K562 (cell line): ENCODE data around the gene PPP2R3B. TPM values are rescaled to one million over a fixed set of nuclear protein-coding genes. Genes with fewer than 3 reads are reported as not detected.
A peak's percentile ranks its signal among the peaks of the same experiment; 100 is the strongest.

Experiments
- ATAC-seq: fragments of 200-7000 bp; cut with Tn5 transposase; 3 replicates; pipeline ENCODE4 v1.9.1; 2020; ENCODE audit warnings: moderate library complexity
- BruUV-seq: library from RNA; stranded (reverse); fragments of 400-500 nt; replicated peaks from 2 replicates; lab custom pipeline; 2021; lab: Mats Ljungman, UMichigan
- CTCF ChIA-PET: fragments of 300-600 bp; formaldehyde crosslinking; extraction: SDS; loops from one replicate; lab custom pipeline; 2021; ENCODE audit warnings: low intra/inter-chr PET ratio; lab: Yijun Ruan, JAX
- POLR2A ChIA-PET: fragments of 300-600, 350-650 bp; sonication (Branson Sonifier 250); formaldehyde crosslinking; extraction: SDS; loops from one replicate; lab custom pipeline; 2021; ENCODE audit warnings: antibody characterized with exemption, inconsistent platforms; lab: Yijun Ruan, JAX
- DNase-seq, 4 experiments: peaks; one replicate each; pipeline versions ENCODE4 v3.0.0 to v3.0.0-alpha.2; 2011 to 2018; ENCODE audit warnings: low spot score in 3 of 4, mixed read lengths in 3 of 4; ENCODE audit errors: extremely low read depth in 1 of 4
- FAIRE-seq: peaks from 2 replicates; lab custom pipeline; 2011; peaks lifted over from hg19 to GRCh38; lab: Jason Lieb, UNC
- H2AFZ ChIP-seq: 2 replicates; pipeline ENCODE4 v1.6.0; 2011; ENCODE audit warnings: low read depth, low read length, control low read depth, inconsistent platforms
- H3K27ac ChIP-seq: fragments of 200-600 bp; 3 replicates; pipeline ENCODE4 v1.8.0; 2011; ENCODE audit warnings: low read depth, mild to moderate bottlenecking, control low read depth, inconsistent platforms, low read length, moderate library complexity, mixed read lengths; ENCODE audit errors: extremely low read depth
- H3K27me3 ChIP-seq, 2 experiments: fragments of 300-600 bp in 1 of 2; 2 replicates in 1 of 2; 3 replicates in 1 of 2; pipeline versions ENCODE4 v1.6.0 to v1.8.0; 2011; ENCODE audit warnings: inconsistent platforms in 2 of 2, low read length in 2 of 2, mild to moderate bottlenecking in 1 of 2, mixed read lengths in 1 of 2, moderate library complexity in 1 of 2; ENCODE audit not compliant: control insufficient read depth in 2 of 2, insufficient read depth in 2 of 2
- H3K36me3 ChIP-seq: fragments of 300-600 bp; 3 replicates; pipeline ENCODE4 v1.8.0; 2011; ENCODE audit warnings: mild to moderate bottlenecking, low read length, inconsistent platforms; ENCODE audit not compliant: control insufficient read depth, insufficient read depth
- H3K4me1 ChIP-seq, 2 experiments: fragments of 200-600 bp in 1 of 2; replicated peaks in 1 of 2; 2 replicates in 1 of 2; 3 replicates in 1 of 2; pipeline versions ENCODE4 v1.5.1 to v1.8.0; 2011; ENCODE audit warnings: inconsistent platforms in 2 of 2, low read length in 2 of 2, mild to moderate bottlenecking in 1 of 2, mixed read lengths in 1 of 2, moderate library complexity in 1 of 2; ENCODE audit not compliant: control insufficient read depth in 2 of 2, insufficient read depth in 2 of 2
- H3K4me2 ChIP-seq: 2 replicates; pipeline ENCODE4 v1.6.1; 2011; ENCODE audit warnings: low read length, control low read depth, inconsistent platforms, mixed read lengths; ENCODE audit not compliant: insufficient read depth
- H3K4me3 ChIP-seq: fragments of 200-600 bp; sonication (generic), shearing (Covaris generic); 2 replicates; pipeline ENCODE4 v1.5.1; 2016; ENCODE audit warnings: control low read depth, inconsistent platforms
- H3K79me2 ChIP-seq: fragments of 200-600 bp; 3 replicates; pipeline ENCODE4 v1.8.0; 2011; ENCODE audit warnings: low read length, inconsistent platforms; ENCODE audit not compliant: control insufficient read depth, insufficient read depth
- H3K9ac ChIP-seq, 2 experiments: 2 replicates each; pipeline versions ENCODE4 v1.6.0 to v1.6.1; 2011; ENCODE audit warnings: low read depth in 2 of 2, low read length in 2 of 2, control low read depth in 1 of 2, inconsistent platforms in 1 of 2, mild to moderate bottlenecking in 1 of 2, mixed read lengths in 1 of 2; ENCODE audit not compliant: insufficient read depth in 1 of 2
- H3K9me1 ChIP-seq: one replicate; pipeline ENCODE4 v1.6.0; 2011; ENCODE audit warnings: inconsistent platforms, mild to moderate bottlenecking, low read length, moderate library complexity; ENCODE audit not compliant: control insufficient read depth, insufficient read depth
- H3K9me3 ChIP-seq: replicated peaks from 2 replicates; pipeline ENCODE4 v1.5.1; 2011; ENCODE audit warnings: low read depth, low read length, inconsistent platforms; ENCODE audit not compliant: control insufficient read depth, insufficient read depth
- H4K20me1 ChIP-seq: replicated peaks from 2 replicates; pipeline ENCODE4 v1.6.1; 2011; ENCODE audit warnings: low read length, inconsistent platforms, mixed read lengths; ENCODE audit not compliant: control insufficient read depth, insufficient read depth
- L3MBTL2 ChIP-seq: fragments of 450-650 bp; IDR thresholded peaks from 2 replicates; pipeline ENCODE4 v1.6.1; 2016; ENCODE audit warnings: mild to moderate bottlenecking, moderate library complexity
- MGA ChIP-seq: fragments of 450-650 bp; IDR thresholded peaks from 2 replicates; pipeline ENCODE4 v1.6.1; 2016; ENCODE audit warnings: mild to moderate bottlenecking, moderate library complexity
- PRMT5 ChIP-seq: sonication (generic); formaldehyde crosslinking; IDR thresholded peaks from 2 replicates; pipeline ENCODE4 v1.5.0; 2020; ENCODE audit warnings: missing genetic modification reagents
- SMARCA4 ChIP-seq: fragments of 450-650 bp; IDR thresholded peaks from 2 replicates; pipeline ENCODE4 v1.6.1; 2016
- WGBS: fragments of 100-300 bp; shearing (Covaris generic); methylation state at CpG from one replicate; pipeline ENCODE4 v1.1.6; 2016; ENCODE audit warnings: low coverage, mixed read lengths; ENCODE audit not compliant: insufficient coverage; ENCODE audit errors: missing lambda C conversion rate; 5-methylcytosine and 5-hydroxymethylcytosine counted together
- in situ Hi-C: fragments of 300-500 bp; cut with MboI; formaldehyde crosslinking; loops from 4 replicates; pipeline ENCODE4 v1.15.0; 2018; ENCODE audit warnings: inconsistent platforms, mixed read lengths
- intact Hi-C: fragments of 100-400 bp; cut with micrococcal nuclease; formaldehyde crosslinking; loops from 2 replicates; pipeline ENCODE4 v1.14.2; 2022
- polyA plus RNA-seq, 8 experiments: library from polyadenylated mRNA; depleted of rRNA in 4 of 8; stranded (reverse) in 5 of 8; unstranded in 3 of 8; fragments of >200 nt; fragmentation: Nextera tagmentation in 2 of 8; fragmentation: Illumina TruSeq in 1 of 8; extraction: Ambion mirVana in 2 of 8; extraction: Trizol in 1 of 8; gene quantifications; 2 replicates each; pipeline versions ENCODE4 v1.2.1 to v1.2.3, GENCODE V29; 2011 to 2014; ENCODE audit warnings: inconsistent platforms in 1 of 8, missing spikeins in 1 of 8
- total RNA-seq, 7 experiments: library from RNA; depleted of rRNA in 6 of 7; stranded (reverse); fragments of >200 nt in 6 of 7; fragmentation: Illumina TruSeq in 2 of 7; extraction: Trizol in 2 of 7; gene quantifications; 2 replicates each; pipeline versions ENCODE4 v1.2.1 to v1.2.3, GENCODE V29; 2011 to 2021; ENCODE audit warnings: low replicate concordance in 1 of 7
- TF ChIP-seq, protein P1 (sequence below), 2 experiments: IDR thresholded peaks; 2 replicates each; pipeline ENCODE4 v1.6.1; 2011; ENCODE audit warnings: borderline replicate concordance in 1 of 2, control low read depth in 1 of 2, low read depth in 1 of 2, low read length in 1 of 2, mild to moderate bottlenecking in 1 of 2, mixed read lengths in 1 of 2, moderate library complexity in 1 of 2; ENCODE audit not compliant: insufficient read depth in 1 of 2, insufficient read length in 1 of 2, poor library complexity in 1 of 2, severe bottlenecking in 1 of 2; ENCODE audit errors: extremely low read depth in 1 of 2

Gene PPP2R3B
- total and polyA plus RNA-seq, 9 of the 15 experiments (the other 6 are each of a cell fraction or from before 2014, with no cell fraction given), result 0.04 to 18.2 (median 8.2) TPM; not detected in 1

GRCh38 chrX:371907-372306 lies 14.8 kb downstream of the PPP2R3B start:
- 25% methylated on average over 13 of the region's 15 CpGs for WGBS
- ATAC-seq, result no peak
- no peaks in the 10 kb centered on the region for H4K20me1 ChIP-seq
- intact Hi-C loops, result no loop called here
- CTCF ChIA-PET, result no interaction called here
- H3K27ac ChIP-seq, result no peak overlapping the region
- no peak overlapping the region for H2AFZ ChIP-seq
- no TSS peak for BruUV-seq
- no peaks in the 10 kb centered on the region; the same call in 2 of the 3 replicates for H3K79me2 ChIP-seq
- FAIRE-seq, result no peak
- H3K4me2 ChIP-seq, result no peak overlapping the region
- H3K9me3 ChIP-seq, result no peaks in the 10 kb centered on the region
- peak in 1 of 4 experiments; percentile 8 for DNase-seq
- in situ Hi-C loops, result no loop called here
- H3K9ac ChIP-seq, result no peak overlapping the region
- no peaks in the 10 kb centered on the region for H3K27me3 ChIP-seq
- POLR2A ChIA-PET, result no interaction called here
- H3K36me3 ChIP-seq, result no peaks in the 10 kb centered on the region; the same call in 2 of the 3 replicates
- no peaks in the 10 kb centered on the region for H3K9me1 ChIP-seq
- no peak for TF ChIP-seq SMARCA4
- TF ChIP-seq L3MBTL2, result peak; percentile 30; the same call in 1 of the 2 replicates
- TF ChIP-seq PRMT5 (CRISPR knock-in tag), result no peak
- TF ChIP-seq MGA, result peak; percentile 45; the same call in 1 of the 2 replicates
- TF ChIP-seq, protein P1, sequence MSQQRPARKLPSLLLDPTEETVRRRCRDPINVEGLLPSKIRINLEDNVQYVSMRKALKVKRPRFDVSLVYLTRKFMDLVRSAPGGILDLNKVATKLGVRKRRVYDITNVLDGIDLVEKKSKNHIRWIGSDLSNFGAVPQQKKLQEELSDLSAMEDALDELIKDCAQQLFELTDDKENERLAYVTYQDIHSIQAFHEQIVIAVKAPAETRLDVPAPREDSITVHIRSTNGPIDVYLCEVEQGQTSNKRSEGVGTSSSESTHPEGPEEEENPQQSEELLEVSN (IDR thresholded peaks at IDR 0.05; ENCODE audit: borderline replicate concordance in 1 of 2, extremely low read depth in 1 of 2, insufficient read depth in 1 of 2, insufficient read length in 1 of 2, low read depth in 1 of 2, low read length in 1 of 2, poor library complexity in 1 of 2, severe bottlenecking in 1 of 2), result peak in 1 of 2 experiments; percentile 58
- TF ChIP-seq, all 486 proteins: peak for 3
- Histone ChIP-seq H3K4me1 (peaks cover 3 to 44% of the 10 kb centered on the region in 2 experiments; a peak in 4 of 5 replicates), H3K4me3 (no peak overlapping the region)
